ENCODE data around the gene SLIT3.

SLIT3 gene

DNA sequence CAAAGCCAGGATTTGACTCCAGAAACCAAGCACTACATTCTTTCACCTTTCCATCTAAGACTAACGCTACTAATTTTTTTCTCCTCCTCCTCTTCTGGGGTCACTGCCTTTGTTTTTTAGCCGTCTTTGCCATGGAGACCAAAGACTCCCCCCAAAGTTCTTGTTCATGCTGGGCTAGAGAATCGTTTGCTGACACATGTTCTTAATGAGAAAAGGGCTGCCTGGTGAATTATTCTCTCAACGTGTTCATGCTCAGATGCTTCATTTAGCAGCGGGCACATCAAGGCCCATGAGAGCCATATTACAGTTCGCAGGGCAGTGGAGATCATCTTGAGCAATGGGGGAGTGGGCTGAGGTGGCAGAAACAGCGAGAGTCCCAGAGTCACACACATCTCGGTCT lies 134.9 kb downstream of the SLIT3 start:
- Histone ChIP-seq H3K9me3 (ENCODE audit: control insufficient read depth, low read length) (no peaks in the 10 kb centered on the region), H3K27ac (no peak overlapping the region), H3K9ac (no peak overlapping the region), H3K36me3 (ENCODE audit: control insufficient read depth, insufficient read depth, low read length) (no peaks in the 10 kb centered on the region), H3K4me2 (ENCODE audit: low read length) (no peak overlapping the region), H3K4me3 (ENCODE audit: low read depth, low read length) (no peak overlapping the region), H3K79me2 (peaks cover 58% of the 10 kb centered on the region), H3K27me3 (ENCODE audit: control insufficient read depth, insufficient read depth, low read length) (no peaks in the 10 kb centered on the region), H2AFZ (no peak overlapping the region), H3K4me1 (peaks cover 53% of the 10 kb centered on the region)
- TF ChIP-seq, protein P1, sequence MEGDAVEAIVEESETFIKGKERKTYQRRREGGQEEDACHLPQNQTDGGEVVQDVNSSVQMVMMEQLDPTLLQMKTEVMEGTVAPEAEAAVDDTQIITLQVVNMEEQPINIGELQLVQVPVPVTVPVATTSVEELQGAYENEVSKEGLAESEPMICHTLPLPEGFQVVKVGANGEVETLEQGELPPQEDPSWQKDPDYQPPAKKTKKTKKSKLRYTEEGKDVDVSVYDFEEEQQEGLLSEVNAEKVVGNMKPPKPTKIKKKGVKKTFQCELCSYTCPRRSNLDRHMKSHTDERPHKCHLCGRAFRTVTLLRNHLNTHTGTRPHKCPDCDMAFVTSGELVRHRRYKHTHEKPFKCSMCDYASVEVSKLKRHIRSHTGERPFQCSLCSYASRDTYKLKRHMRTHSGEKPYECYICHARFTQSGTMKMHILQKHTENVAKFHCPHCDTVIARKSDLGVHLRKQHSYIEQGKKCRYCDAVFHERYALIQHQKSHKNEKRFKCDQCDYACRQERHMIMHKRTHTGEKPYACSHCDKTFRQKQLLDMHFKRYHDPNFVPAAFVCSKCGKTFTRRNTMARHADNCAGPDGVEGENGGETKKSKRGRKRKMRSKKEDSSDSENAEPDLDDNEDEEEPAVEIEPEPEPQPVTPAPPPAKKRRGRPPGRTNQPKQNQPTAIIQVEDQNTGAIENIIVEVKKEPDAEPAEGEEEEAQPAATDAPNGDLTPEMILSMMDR (IDR thresholded peaks at IDR 0.05): no peak

DNA sequence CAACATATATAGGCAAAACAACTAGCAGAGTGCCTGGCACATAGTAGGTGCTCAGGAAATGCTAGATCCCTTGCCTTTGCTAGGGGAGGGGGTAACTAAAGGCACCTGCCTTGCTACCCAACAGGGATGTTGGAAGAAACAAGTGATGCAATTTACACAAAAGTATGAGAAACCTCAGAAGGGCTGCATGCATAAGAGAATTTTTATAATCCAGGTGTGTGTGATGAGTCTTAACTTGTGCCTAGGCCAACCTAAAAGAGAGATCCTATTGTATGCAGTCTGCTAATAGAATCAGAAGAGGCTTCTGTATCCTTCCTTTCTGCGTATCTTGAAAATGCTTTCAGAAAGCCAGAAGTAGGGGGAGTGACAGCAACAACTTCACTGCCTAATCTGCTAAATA lies 135.9 kb downstream of the SLIT3 start:
- no peak overlapping the region for H3K9ac ChIP-seq
- no peak overlapping the region for H3K4me3 ChIP-seq (ENCODE audit: low read depth, low read length)
- TF ChIP-seq, protein P1 (IDR thresholded peaks at IDR 0.05): no peak
- no peaks in the 10 kb centered on the region for H3K27me3 ChIP-seq (ENCODE audit: control insufficient read depth, insufficient read depth, low read length)
- no peaks in the 10 kb centered on the region for H3K36me3 ChIP-seq (ENCODE audit: control insufficient read depth, insufficient read depth, low read length)
- H3K79me2 ChIP-seq: peaks cover 51% of the 10 kb centered on the region
- no peak overlapping the region for H3K4me2 ChIP-seq (ENCODE audit: low read length)
- H3K9me3 ChIP-seq (ENCODE audit: control insufficient read depth, low read length): no peaks in the 10 kb centered on the region
- H3K4me1 ChIP-seq: peaks cover 63% of the 10 kb centered on the region
- no peak overlapping the region for H2AFZ ChIP-seq
- H3K27ac ChIP-seq: no peak overlapping the region

DNA sequence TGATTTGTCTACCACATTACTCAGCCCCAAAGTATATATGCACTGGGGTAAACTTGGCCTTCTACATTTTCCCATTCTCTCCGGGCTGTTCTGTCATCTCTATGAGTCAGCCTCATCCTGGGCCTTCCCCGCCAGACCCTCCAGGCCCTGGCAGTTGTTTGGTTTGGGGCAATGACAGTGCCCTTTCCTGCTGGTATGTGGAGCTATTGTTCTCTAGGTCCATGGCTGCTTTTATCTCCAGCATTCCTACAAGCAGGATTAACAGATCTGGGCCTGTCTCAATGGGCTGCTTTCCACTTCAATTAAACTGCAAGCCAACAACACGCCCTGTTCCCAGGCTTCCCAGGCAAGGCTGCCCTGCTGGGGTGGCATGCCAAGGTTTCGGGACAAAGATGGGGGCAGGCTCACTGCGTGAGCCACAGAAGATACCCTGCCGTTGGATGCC lies 136.4 kb downstream of the SLIT3 start:
- Histone ChIP-seq H3K27me3 (ENCODE audit: control insufficient read depth, insufficient read depth, low read length) (no peaks in the 10 kb centered on the region), H3K9me3 (ENCODE audit: control insufficient read depth, low read length) (no peaks in the 10 kb centered on the region), H3K4me1 (peaks cover 66% of the 10 kb centered on the region), H3K27ac (peak overlapping the region; percentile 11), H3K9ac (no peak overlapping the region), H3K36me3 (ENCODE audit: control insufficient read depth, insufficient read depth, low read length) (no peaks in the 10 kb centered on the region), H2AFZ (no peak overlapping the region), H3K4me3 (ENCODE audit: low read depth, low read length) (no peak overlapping the region), H3K4me2 (ENCODE audit: low read length) (no peak overlapping the region), H3K79me2 (peaks cover 45% of the 10 kb centered on the region)
- TF ChIP-seq, protein P1 (IDR thresholded peaks at IDR 0.05): no peak

DNA sequence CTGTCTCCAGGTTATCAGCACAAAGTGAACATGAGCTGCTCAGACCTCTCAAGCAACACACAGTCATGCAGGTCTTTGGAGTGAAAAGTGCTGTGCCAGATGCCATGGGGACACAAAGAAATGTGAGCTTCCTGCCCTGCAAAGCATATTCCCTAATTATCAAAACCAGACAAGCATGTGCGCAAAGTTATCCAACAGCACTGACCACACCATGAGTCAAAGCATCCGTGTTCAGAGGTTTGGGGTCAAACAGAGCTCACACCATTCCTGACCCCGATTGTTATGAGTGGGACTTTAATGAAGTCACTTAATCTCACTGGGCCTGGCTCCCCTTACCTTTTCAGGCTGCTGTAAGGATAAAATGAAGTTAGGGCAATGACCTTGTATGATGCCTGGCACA lies 138.5 kb downstream of the SLIT3 start:
- no peaks in the 10 kb centered on the region for H3K36me3 ChIP-seq (ENCODE audit: control insufficient read depth, insufficient read depth, low read length)
- peak overlapping the region; percentile 82 for H3K27ac ChIP-seq
- no peak overlapping the region for H3K4me3 ChIP-seq (ENCODE audit: low read depth, low read length)
- H3K27me3 ChIP-seq (ENCODE audit: control insufficient read depth, insufficient read depth, low read length): no peaks in the 10 kb centered on the region
- H2AFZ ChIP-seq: no peak overlapping the region
- H3K79me2 ChIP-seq: peaks cover 29% of the 10 kb centered on the region
- H3K9me3 ChIP-seq (ENCODE audit: control insufficient read depth, low read length): no peaks in the 10 kb centered on the region
- peaks cover 61% of the 10 kb centered on the region for H3K4me1 ChIP-seq
- TF ChIP-seq, protein P1 (IDR thresholded peaks at IDR 0.05): no peak
- peak overlapping the region; percentile 13 for H3K4me2 ChIP-seq (ENCODE audit: low read length)
- H3K9ac ChIP-seq: no peak overlapping the region

DNA sequence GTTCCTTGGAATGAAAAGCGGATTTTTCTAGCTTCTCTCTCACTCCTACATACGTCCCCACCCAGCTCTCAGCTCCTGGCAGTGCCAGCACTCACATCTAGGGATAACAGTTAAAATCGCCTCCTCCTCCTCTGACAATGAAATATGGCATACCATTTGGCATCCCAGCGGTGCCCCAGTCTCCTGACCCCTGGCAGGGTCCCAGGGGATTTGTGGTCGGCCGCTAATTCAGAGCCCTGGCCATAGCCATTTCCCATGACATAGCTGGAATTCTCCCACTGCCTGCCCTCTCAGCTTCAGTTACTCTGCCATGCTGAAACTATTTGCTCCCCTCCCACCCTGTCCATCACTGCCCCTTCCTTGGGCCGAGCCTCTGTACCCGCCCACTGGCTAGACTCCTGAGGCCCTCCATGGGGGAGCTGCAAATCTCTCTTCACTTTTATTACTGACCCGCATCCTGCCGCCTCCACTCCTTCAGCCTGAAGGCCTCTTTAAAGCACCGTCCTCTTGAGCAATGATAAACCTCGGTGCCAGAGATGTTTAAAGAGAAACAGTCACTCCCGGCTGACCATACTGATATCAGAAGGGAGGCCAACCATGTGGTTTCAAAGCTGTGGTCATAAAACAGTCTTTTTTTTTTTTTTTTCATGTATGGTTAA lies 139.8 kb downstream of the SLIT3 start:
- Histone ChIP-seq H3K4me2 (ENCODE audit: low read length) (peak overlapping the region; percentile 45), H3K9ac (no peak overlapping the region), H3K27ac (peak overlapping the region; percentile 82), H3K27me3 (ENCODE audit: control insufficient read depth, insufficient read depth, low read length) (no peaks in the 10 kb centered on the region), H3K4me3 (ENCODE audit: low read depth, low read length) (no peak overlapping the region), H2AFZ (peak overlapping the region; percentile 25), H3K4me1 (peaks cover 58% of the 10 kb centered on the region), H3K36me3 (ENCODE audit: control insufficient read depth, insufficient read depth, low read length) (no peaks in the 10 kb centered on the region), H3K79me2 (peaks cover 32% of the 10 kb centered on the region), H3K9me3 (ENCODE audit: control insufficient read depth, low read length) (no peaks in the 10 kb centered on the region)
- TF ChIP-seq, protein P1 (IDR thresholded peaks at IDR 0.05): no peak
